HG03196 (cell line): ENCODE data around the gene ADAMTS2.
"Not testable (repeated sequence)": the region's sequence is repeated elsewhere in the genome, so short reads cannot be mapped to it uniquely, and the experiment has no call there.

Source experiments
- ATAC-seq: cut with Tn5 transposase; IDR thresholded peaks from one replicate; pipeline ENCODE4 v1.9.1; 2021; ENCODE audit not compliant: unreplicated experiment

ADAMTS2 gene

DNA sequence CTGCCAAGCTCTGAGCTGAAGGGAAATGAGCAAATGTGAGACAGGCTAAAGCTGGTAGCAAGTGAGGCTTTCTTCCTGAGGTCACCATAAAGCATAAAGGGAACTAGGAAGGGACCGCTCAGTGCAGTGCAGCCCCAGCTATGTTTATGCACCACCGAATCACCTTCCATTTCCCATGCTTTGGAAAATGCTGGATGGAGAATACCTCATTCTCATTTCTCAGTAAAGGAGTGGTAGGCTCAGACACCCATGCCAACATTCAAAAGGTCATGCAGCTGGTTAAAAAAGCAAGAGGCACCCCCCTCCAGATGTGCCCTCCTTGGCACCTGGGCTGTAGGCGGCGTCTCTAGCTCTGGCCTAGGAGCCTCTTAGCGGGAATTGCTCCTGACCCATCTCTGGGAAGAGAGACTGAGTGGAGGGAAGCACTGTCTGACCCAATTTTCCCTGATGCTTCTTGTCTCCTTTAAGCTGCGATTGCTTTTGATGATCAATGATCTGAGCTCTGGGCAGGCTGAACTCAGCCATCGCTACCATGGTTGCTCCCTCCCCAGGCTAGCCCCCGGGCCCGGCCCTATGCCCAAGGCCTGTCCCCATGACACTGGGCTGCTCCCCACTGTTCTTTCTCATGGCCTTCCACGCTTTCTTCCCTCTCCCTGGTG, 226.4 kb downstream of the ADAMTS2 start:
- ATAC-seq = no peak

DNA sequence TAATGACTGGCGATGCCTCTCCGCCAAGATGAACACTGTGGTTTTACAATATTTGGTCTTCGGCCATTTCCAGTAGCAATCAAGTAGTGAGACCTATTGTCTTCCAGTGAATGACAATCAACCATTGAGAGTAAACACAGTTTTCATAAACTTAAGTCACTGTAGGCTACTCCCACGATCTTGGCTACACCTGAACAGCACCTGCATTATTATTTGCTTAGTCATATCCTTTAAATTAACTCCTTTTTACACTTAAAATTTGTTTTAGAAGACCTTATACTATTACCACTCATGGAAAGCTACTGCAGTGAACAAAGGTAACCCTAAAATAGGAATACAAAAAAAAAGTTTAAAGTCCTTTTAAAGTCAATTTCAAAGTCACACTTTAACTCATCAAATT, 226.9 kb downstream of the ADAMTS2 start:
- no peak for ATAC-seq

- no peak for ATAC-seq
Measured at GRCh38 chr5:179115845-179116524, 229.3 kb downstream of the ADAMTS2 start.

DNA sequence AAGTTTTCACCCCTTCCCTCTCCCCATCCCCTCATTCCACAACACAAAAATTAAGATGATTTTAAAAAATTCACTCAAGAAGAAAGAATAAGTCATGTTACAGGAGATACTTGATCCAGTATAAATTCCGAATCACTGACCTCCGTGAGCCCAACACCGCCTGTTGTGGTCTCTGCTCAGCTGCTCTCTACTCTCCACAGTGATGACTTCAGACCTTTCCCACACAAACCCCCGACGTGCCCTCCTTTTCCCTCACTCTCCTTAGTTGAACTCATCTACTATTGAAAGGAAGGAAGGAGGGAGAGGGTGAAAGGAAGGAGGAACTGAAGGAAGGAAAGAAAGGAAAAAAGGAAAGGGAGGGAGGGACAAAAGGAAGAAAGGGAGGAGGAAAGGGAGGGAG, 230.0 kb downstream of the ADAMTS2 start:
- ATAC-seq = no peak

DNA sequence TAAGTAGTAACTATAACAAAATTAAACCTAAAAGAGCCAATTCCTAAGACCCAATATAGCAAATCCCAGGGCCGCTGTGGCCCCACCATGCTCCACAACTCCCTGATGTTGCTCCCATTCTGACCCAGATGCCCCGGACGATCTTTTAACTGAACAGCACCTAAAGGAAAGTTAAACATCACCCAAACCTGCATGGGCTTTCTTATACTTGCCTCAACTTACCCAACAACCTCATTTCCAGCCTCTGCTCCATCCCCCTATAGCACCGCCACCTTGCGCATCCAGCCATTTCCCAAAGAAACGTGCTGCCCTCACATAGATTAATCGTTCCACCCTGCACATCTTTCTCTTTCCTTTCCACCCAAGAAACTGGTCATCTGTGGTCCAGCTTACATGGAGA, 230.5 kb downstream of the ADAMTS2 start:
- no peak for ATAC-seq

- ATAC-seq = no peak
Measured at GRCh38 chr5:179113945-179114641, 231.2 kb downstream of the ADAMTS2 start.

GRCh38 chr5:179113143-179113530, 232.1 kb downstream of the ADAMTS2 start:
- ATAC-seq = no peak

DNA sequence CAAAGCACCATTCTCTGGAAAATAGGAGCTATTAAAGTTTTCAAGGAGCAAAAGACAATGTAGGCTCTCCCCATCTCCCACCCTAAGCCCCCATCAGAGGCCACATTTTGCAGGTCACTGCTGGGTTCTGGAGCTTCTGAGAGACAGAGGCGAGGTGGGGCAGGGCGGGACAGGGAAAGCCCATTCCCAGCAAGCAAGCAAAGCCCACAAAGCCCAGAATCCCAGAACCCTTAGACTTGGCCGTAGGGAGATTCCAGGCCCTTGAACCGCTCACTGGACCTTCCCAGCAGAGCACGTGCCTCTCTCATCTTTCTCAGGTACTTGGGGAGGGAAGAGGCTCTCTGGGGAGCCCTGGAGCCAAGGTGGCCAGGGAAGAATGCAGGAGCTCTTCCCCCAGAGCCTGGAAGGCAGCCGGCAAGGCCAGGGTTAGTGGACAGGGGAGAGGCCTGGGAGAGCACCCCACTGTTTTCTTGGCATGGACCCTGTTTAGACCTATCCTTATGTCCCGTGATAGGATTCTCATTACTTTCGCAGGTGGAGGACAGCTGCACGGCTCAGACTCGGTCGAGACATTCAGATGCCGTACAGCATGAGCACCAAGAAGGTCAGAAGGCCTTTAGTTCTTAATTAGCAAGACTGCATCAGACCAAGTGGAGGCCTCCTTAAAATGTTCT, 232.7 kb downstream of the ADAMTS2 start:
- no peak for ATAC-seq

- ATAC-seq = no peak
Measured at GRCh38 chr5:179111267-179112207, 233.7 kb downstream of the ADAMTS2 start.

- no peak for ATAC-seq
Measured at GRCh38 chr5:179110528-179110927, 234.7 kb downstream of the ADAMTS2 start.

- not testable (repeated sequence) for ATAC-seq
Measured at GRCh38 chr5:179101282-179101681, 244.0 kb downstream of the ADAMTS2 start.

- ATAC-seq = no peak
Measured at GRCh38 chr5:179089502-179089901, 255.8 kb downstream of the ADAMTS2 start.

GRCh38 chr5:179080724-179081123, 264.5 kb downstream of the ADAMTS2 start:
- ATAC-seq = no peak

- ATAC-seq = no peak
Measured at GRCh38 chr5:179079165-179079987, 265.9 kb downstream of the ADAMTS2 start.

DNA sequence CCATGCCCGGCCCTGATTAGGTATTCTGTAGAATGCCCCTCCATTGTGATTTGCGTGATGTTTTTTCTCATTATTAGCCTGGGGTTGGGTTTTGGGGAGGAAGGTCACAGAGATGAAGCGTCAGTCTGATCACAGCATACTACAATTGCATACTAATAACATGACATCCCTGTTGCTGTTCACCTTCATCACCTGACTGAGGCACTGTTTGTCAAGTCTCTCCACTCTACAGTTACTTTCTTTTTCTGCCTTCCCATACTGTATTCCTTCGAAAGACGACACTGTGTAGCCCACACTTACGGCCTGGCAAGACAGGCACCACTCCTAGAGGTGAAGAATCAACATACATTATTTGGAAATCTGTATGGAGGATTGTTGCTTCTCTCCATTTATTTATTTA, 279.6 kb downstream of the ADAMTS2 start:
- ATAC-seq = no peak

GRCh38 chr5:179061025-179061424, 284.2 kb downstream of the ADAMTS2 start:
- ATAC-seq = no peak
